Mesendoderm (in vitro differentiated cells): ENCODE measurements around the gene HNRNPU.

Source experiments
- DNase-seq: peaks from one replicate; pipeline ENCODE4 v3.0.0; 2013
- H2AK5ac ChIP-seq: 2 replicates; pipeline ENCODE4 v1.6.1; 2013; ENCODE audit warnings: low read length, inconsistent platforms
- H2BK120ac ChIP-seq: 2 replicates; pipeline ENCODE4 v1.6.1; 2013; ENCODE audit warnings: low read depth, mild to moderate bottlenecking, low read length, moderate library complexity, mixed read lengths
- H2BK15ac ChIP-seq: replicated peaks from 2 replicates; pipeline ENCODE4 v1.6.1; 2013; ENCODE audit warnings: low read depth, mild to moderate bottlenecking, moderate library complexity
- H2BK5ac ChIP-seq: 2 replicates; pipeline ENCODE4 v1.6.1; 2013; ENCODE audit warnings: low read length, inconsistent platforms
- H3K18ac ChIP-seq: 2 replicates; pipeline ENCODE4 v1.6.1; 2013; ENCODE audit warnings: mild to moderate bottlenecking, low read length, mixed read lengths
- H3K23ac ChIP-seq: one replicate; pipeline ENCODE4 v1.6.1; 2013; ENCODE audit warnings: low read length
- H3K27ac ChIP-seq: 2 replicates; pipeline ENCODE4 v1.5.1; 2013; ENCODE audit warnings: low read depth, mild to moderate bottlenecking, inconsistent platforms, low read length, moderate library complexity
- H3K27me3 ChIP-seq: 2 replicates; pipeline ENCODE4 v1.6.1; 2013; ENCODE audit warnings: low read length, control low read depth, mild to moderate bottlenecking, inconsistent platforms; ENCODE audit not compliant: insufficient read depth, poor library complexity
- H3K36me3 ChIP-seq: 2 replicates; pipeline ENCODE4 v1.6.1; 2013; ENCODE audit warnings: low read length, inconsistent platforms; ENCODE audit not compliant: control insufficient read depth, insufficient read depth
- H3K4ac ChIP-seq: one replicate; pipeline ENCODE4 v1.6.1; 2013; ENCODE audit warnings: low read depth, mild to moderate bottlenecking, low read length, moderate library complexity
- H3K4me1 ChIP-seq: 2 replicates; pipeline ENCODE4 v1.6.1; 2013; ENCODE audit warnings: low read depth, low read length, inconsistent platforms; ENCODE audit not compliant: control insufficient read depth
- H3K4me2 ChIP-seq: 2 replicates; pipeline ENCODE4 v1.6.1; 2013; ENCODE audit warnings: low read length
- H3K4me3 ChIP-seq: 2 replicates; pipeline ENCODE4 v1.5.1; 2013; ENCODE audit warnings: mild to moderate bottlenecking, low read length
- H3K56ac ChIP-seq: one replicate; pipeline ENCODE4 v1.6.1; 2013; ENCODE audit warnings: low read length
- H3K79me1 ChIP-seq: 2 replicates; pipeline ENCODE4 v1.6.1; 2013; ENCODE audit warnings: low read length, inconsistent platforms
- H3K79me2 ChIP-seq: 2 replicates; pipeline ENCODE4 v1.6.1; 2013; ENCODE audit warnings: mild to moderate bottlenecking, low read length; ENCODE audit not compliant: control insufficient read depth, insufficient read depth
- H3K9ac ChIP-seq: 2 replicates; pipeline ENCODE4 v1.6.1; 2013; ENCODE audit warnings: low read length, inconsistent platforms
- H4K5ac ChIP-seq: one replicate; pipeline ENCODE4 v1.6.1; 2013; ENCODE audit warnings: low read length
- H4K8ac ChIP-seq: one replicate; pipeline ENCODE4 v1.6.1; 2013; ENCODE audit warnings: low read depth, mild to moderate bottlenecking, control low read depth, low read length, moderate library complexity
- WGBS: extraction: QIAGEN DNeasy Blood & Tissue Kit; methylation state at CpG from one replicate; pipeline ENCODE4 v1.1.7; 2013; ENCODE audit warnings: low lambda C conversion rate, missing lambda C conversion rate; ENCODE audit not compliant: insufficient coverage; ENCODE audit errors: extremely low coverage; 5-methylcytosine and 5-hydroxymethylcytosine counted together

HNRNPU gene

DNA sequence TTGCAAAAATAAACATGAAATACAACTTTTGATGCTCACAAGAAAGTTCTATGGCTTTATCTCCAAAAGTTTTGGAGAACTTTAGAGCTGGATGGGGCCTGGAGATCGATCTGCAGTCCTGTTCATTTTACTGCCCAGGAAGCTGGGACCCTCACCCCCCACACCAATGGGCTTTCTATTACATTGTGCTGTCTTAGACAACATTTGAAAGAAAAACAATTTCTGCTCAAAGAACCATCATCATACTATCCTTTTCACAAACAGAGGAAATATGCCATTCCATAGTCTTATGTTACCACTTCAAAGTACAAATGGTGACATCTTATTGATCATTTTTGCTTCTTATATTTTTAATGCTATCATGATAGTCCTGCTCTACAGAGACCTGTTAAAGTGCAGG lies 2.0 kb upstream of the HNRNPU start:
- Histone ChIP-seq H3K79me1 (no peaks in the 10 kb centered on the region), H3K9ac (no peak overlapping the region), H3K36me3 (no peaks in the 10 kb centered on the region), H2BK15ac (no peak overlapping the region), H3K18ac (no peak overlapping the region), H3K4me3 (no peak overlapping the region), H3K23ac (no peak overlapping the region), H4K8ac (no peak overlapping the region), H3K27me3 (no peaks in the 10 kb centered on the region), H3K4ac (no peak overlapping the region), H3K79me2 (peaks cover 26% of the 10 kb centered on the region), H4K5ac (no peak overlapping the region), H2BK5ac (no peak overlapping the region), H2BK120ac (no peak overlapping the region), H3K56ac (no peak overlapping the region), H2AK5ac (no peak overlapping the region), H3K4me1 (no peaks in the 10 kb centered on the region), H3K27ac (no peak overlapping the region), H3K4me2 (no peak overlapping the region)
- no peak for DNase-seq
- no CpG with 5 or more reads among the region's 1 CpG for WGBS

GRCh38 chr1:244865820-244866219 lies 1.5 kb upstream of the HNRNPU start:
- no peaks in the 10 kb centered on the region for H3K4me1 ChIP-seq
- no peak overlapping the region for H3K9ac ChIP-seq
- no peak for DNase-seq
- no peak overlapping the region for H3K4me2 ChIP-seq
- peaks cover under 1% of the 10 kb centered on the region for H3K36me3 ChIP-seq
- no peaks in the 10 kb centered on the region for H3K79me1 ChIP-seq
- H3K23ac ChIP-seq = no peak overlapping the region
- no peak overlapping the region for H3K4ac ChIP-seq
- no peak overlapping the region for H3K56ac ChIP-seq
- no peak overlapping the region for H2BK15ac ChIP-seq
- no peak overlapping the region for H2BK120ac ChIP-seq
- H3K27me3 ChIP-seq = no peaks in the 10 kb centered on the region
- no peak overlapping the region for H3K27ac ChIP-seq
- H2BK5ac ChIP-seq = no peak overlapping the region
- no peak overlapping the region for H3K4me3 ChIP-seq
- no peak overlapping the region for H4K8ac ChIP-seq
- peaks cover 31% of the 10 kb centered on the region for H3K79me2 ChIP-seq
- no peak overlapping the region for H3K18ac ChIP-seq
- no peak overlapping the region for H2AK5ac ChIP-seq
- H4K5ac ChIP-seq = no peak overlapping the region
- WGBS = no CpG with 5 or more reads among the region's 3 CpGs

GRCh38 chr1:244865028-244865371 lies 657 bp upstream of the HNRNPU start:
- DNase-seq = peak; percentile 68
- Histone ChIP-seq H3K4me2 (peak overlapping the region; percentile 81), H3K27ac (peak overlapping the region; percentile 87), H3K79me1 (no peaks in the 10 kb centered on the region), H3K9ac (peak overlapping the region; percentile 92), H3K27me3 (no peaks in the 10 kb centered on the region), H3K56ac (peak overlapping the region; percentile 93), H3K23ac (no peak overlapping the region), H3K18ac (peak overlapping the region; percentile 65), H2AK5ac (no peak overlapping the region), H2BK120ac (no peak overlapping the region), H4K8ac (no peak overlapping the region), H3K4me1 (no peaks in the 10 kb centered on the region), H3K4ac (peak overlapping the region; percentile 48), H3K79me2 (peaks cover 39% of the 10 kb centered on the region), H4K5ac (peak overlapping the region; percentile 82), H3K36me3 (peaks cover 5% of the 10 kb centered on the region), H3K4me3 (peak overlapping the region; percentile 67), H2BK5ac (peak overlapping the region; percentile 70), H2BK15ac (no peak overlapping the region)
- WGBS = no CpG with 5 or more reads among the region's 9 CpGs

- peak overlapping the region; percentile 84 for H3K27ac ChIP-seq
- H3K4ac ChIP-seq = peak overlapping the region; percentile 95
- H3K4me2 ChIP-seq = no peak overlapping the region
- no peak overlapping the region for H4K8ac ChIP-seq
- DNase-seq = peak; percentile 23
- H4K5ac ChIP-seq = no peak overlapping the region
- H3K9ac ChIP-seq = peak overlapping the region; percentile 100
- H3K36me3 ChIP-seq = peaks cover 5% of the 10 kb centered on the region
- H2BK15ac ChIP-seq = no peak overlapping the region
- peak overlapping the region; percentile 100 for H3K56ac ChIP-seq
- peak overlapping the region; percentile 89 for H2AK5ac ChIP-seq
- no peaks in the 10 kb centered on the region for H3K79me1 ChIP-seq
- H3K23ac ChIP-seq = peak overlapping the region; percentile 98
- peak overlapping the region; percentile 97 for H2BK5ac ChIP-seq
- peak overlapping the region; percentile 32 for H2BK120ac ChIP-seq
- H3K4me1 ChIP-seq = no peaks in the 10 kb centered on the region
- WGBS = no CpG with 5 or more reads among the region's 92 CpGs
- H3K27me3 ChIP-seq = no peaks in the 10 kb centered on the region
- peaks cover 50% of the 10 kb centered on the region for H3K79me2 ChIP-seq
- H3K4me3 ChIP-seq = peak overlapping the region; percentile 75
- peak overlapping the region; percentile 90 for H3K18ac ChIP-seq
Measured at GRCh38 chr1:244863491-244864252, 671 bp downstream of the HNRNPU start.

GRCh38 chr1:244862699-244863490 lies 1.4 kb downstream of the HNRNPU start:
- H2BK15ac ChIP-seq = no peak overlapping the region
- peak overlapping the region; percentile 100 for H3K9ac ChIP-seq
- H3K79me1 ChIP-seq = peaks cover 2% of the 10 kb centered on the region
- H3K27ac ChIP-seq = peak overlapping the region; percentile 84
- peak overlapping the region; percentile 23 for H2BK5ac ChIP-seq
- H3K56ac ChIP-seq = peak overlapping the region; percentile 100
- H2AK5ac ChIP-seq = peak overlapping the region; percentile 37
- WGBS = no CpG with 5 or more reads among the region's 87 CpGs
- peak; percentile 97 for DNase-seq
- H3K23ac ChIP-seq = no peak overlapping the region
- H3K36me3 ChIP-seq = peaks cover 9% of the 10 kb centered on the region
- peak overlapping the region; percentile 32 for H2BK120ac ChIP-seq
- no peaks in the 10 kb centered on the region for H3K4me1 ChIP-seq
- peak overlapping the region; percentile 97 for H3K4me3 ChIP-seq
- no peaks in the 10 kb centered on the region for H3K27me3 ChIP-seq
- H3K4ac ChIP-seq = peak overlapping the region; percentile 95
- peaks cover 56% of the 10 kb centered on the region for H3K79me2 ChIP-seq
- H4K5ac ChIP-seq = no peak overlapping the region
- H3K4me2 ChIP-seq = peak overlapping the region; percentile 81
- no peak overlapping the region for H4K8ac ChIP-seq
- H3K18ac ChIP-seq = peak overlapping the region; percentile 90
